ENCODE measurements around the gene SLC12A4.

SLC12A4 gene

DNA sequence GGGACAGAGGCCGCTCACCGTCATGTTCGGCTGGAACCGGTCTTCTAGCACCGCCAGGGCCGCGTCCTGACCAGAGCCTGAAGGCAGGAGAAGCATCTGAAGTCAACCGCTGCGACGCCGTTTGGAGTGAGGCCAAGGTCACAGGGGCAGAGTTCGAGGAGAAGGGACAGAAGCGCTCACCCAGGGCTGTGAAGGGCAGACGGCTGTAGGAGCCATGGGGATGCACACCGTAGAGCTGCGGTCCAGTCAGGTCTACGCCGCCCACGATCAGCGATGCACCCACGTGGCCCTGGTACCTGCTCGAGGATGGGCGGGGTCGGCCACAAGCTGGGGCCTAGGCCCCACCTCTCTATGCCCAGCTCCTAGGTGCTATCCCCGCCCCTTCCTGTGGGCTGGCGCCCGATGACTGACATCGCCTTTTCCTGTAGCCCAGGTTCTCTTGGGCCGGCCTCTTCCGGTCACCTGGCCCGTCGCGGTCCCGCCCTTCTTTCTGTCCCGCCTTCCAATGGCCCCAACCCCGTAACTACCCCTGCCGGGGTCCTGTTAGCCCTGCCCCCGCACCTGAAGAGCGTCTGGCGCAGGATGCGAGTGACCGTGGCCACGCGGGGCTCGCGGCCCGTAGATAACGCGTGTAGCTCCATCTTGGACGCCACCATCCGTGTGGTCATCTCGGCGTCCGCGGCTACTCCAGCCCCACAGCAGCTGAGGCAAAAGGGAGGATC lies 32.9 kb downstream of the SLC12A4 start:
- no peak for TF ChIP-seq CTCF (conservative IDR thresholded peaks at IDR 0.05; ENCODE audit: control insufficient read depth, insufficient read depth, low read depth, low read length)
- peak overlapping the region; percentile 88 for H3K4me3 ChIP-seq (ENCODE audit: control insufficient read depth, low read depth, low read length)
- DNase-seq (ENCODE audit: low read depth) = peak; percentile 84

GRCh38 chr16:67935101-67935401 lies 33.4 kb downstream of the SLC12A4 start:
- no peak for TF ChIP-seq CTCF (conservative IDR thresholded peaks at IDR 0.05; ENCODE audit: control insufficient read depth, insufficient read depth, low read depth, low read length)
- no peak for DNase-seq (ENCODE audit: low read depth)
- H3K4me3 ChIP-seq (ENCODE audit: control insufficient read depth, low read depth, low read length) = peak overlapping the region; percentile 88

DNA sequence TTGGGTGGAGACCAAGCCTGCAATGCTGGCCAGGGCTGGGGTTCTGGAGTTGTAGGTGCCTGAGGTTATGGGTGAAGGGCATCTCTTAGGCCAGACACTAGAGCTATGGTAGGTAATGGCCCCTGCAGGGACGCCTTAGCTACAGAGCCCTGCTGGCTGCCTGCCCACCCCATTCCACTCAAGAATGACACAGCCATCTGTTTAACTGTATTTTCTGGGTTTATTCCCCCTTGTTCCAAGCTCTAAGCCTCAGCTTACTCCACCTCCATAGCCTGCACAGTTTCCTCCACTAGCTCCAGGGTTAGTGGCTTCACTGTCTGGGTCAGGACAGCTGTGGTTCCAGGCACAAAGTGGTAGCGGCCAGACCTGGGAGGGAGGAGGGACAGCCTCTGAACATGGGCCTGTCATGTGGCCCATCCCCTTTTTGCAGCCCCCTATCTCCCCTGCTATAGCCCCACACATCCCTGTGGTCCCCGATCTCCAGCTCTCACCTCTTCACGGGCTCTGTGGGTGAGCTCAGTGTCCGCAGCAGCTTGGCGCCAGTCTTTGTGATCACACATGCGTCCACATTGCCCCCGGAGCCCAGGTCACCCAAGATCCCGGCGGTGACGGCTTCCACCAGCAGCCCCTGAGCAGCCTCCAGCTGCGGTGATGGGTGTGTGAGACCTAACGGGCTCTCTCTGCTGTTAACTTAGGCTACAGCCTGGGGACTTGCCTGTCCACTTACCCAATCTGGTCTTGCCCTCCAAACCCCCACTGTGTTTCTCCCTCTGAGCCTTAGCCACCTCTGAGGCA lies 33.9 kb downstream of the SLC12A4 start:
- peak overlapping the region; percentile 88 for H3K4me3 ChIP-seq (ENCODE audit: control insufficient read depth, low read depth, low read length)
- no peak for DNase-seq (ENCODE audit: low read depth)

DNA sequence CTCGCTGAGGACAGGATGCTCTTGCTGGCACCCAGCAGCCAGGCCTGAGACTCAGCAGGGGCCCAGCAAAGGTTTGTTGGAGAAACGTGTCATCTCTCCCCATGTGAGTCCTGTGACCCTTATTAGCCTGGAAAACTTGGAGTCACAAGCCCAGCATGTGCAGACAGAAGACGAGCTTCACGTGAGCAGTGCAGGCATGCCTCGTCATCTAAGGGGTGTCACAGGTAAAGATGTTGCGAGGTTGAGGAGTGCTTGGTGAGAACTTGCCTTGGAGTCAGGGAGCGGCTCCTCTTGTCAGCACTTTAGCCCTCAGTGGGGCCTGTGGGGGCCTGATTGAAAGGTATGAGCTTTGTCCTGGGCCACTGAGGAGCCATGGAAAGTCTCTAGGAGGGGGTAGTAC lies 34.6 kb downstream of the SLC12A4 start:
- no peak for DNase-seq (ENCODE audit: low read depth)
- no peak overlapping the region for H3K4me3 ChIP-seq (ENCODE audit: control insufficient read depth, low read depth, low read length)
- TF ChIP-seq CTCF (conservative IDR thresholded peaks at IDR 0.05; ENCODE audit: control insufficient read depth, insufficient read depth, low read depth, low read length) = no peak

More for the DNA sequence above, 33.9 kb downstream of the SLC12A4 start:
- no peak for TF ChIP-seq CTCF (conservative IDR thresholded peaks at IDR 0.05; ENCODE audit: control insufficient read depth, insufficient read depth, low read depth, low read length)

DNA sequence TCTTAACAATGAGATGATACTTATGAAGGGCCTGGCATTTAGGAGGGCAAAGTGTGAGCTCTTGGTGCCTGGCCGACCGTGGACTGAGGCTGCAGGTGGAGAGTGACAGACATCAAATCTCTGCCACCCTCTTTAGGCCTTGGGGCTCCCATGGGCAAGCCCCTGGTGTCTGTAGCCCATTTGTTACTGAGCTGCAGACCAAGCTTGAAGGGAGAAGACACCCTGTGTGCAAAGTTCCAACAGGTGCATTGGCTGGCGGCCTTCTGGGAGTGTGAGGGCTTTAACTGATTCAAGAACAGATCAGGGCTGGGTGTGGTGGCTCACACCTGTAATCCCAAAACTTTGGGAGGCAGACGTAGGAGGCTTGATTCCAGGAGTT lies 36.0 kb downstream of the SLC12A4 start:
- no peak for DNase-seq (ENCODE audit: low read depth)
- no peak for TF ChIP-seq CTCF (conservative IDR thresholded peaks at IDR 0.05; ENCODE audit: control insufficient read depth, insufficient read depth, low read depth, low read length)
- no peak overlapping the region for H3K4me3 ChIP-seq (ENCODE audit: control insufficient read depth, low read depth, low read length)

GRCh38 chr16:67931712-67932461 lies 36.5 kb downstream of the SLC12A4 start, which contains the start of gene CTRL:
Gene CTRL, minus strand, starts transcription at chr16:67931862. Its CDS starts 10 bp downstream, at chr16:67931852.
- TF ChIP-seq CTCF (conservative IDR thresholded peaks at IDR 0.05; ENCODE audit: control insufficient read depth, insufficient read depth, low read depth, low read length) = peak; percentile 12
- no peak for DNase-seq (ENCODE audit: low read depth)
- H3K4me3 ChIP-seq (ENCODE audit: control insufficient read depth, low read depth, low read length) = no peak within 1 kb of the TSS
